ENCODE data around the gene HSPA8.

GRCh38 chr11:123052901-123053721 is 8.8 kb downstream of the HSPA8 start:
- TF ChIP-seq CTCF (conservative IDR thresholded peaks at IDR 0.05; ENCODE audit: low read length) (no peak), EZH2phosphoT487 (IDR thresholded peaks at IDR 0.05; ENCODE audit: borderline replicate concordance, low read depth, low read length) (no peak)

Data from OCI-LY7 (cell line).